Activated B cell treated with CpG ODN at 0.5 μM for 24 hours (primary cell): Measurements from ENCODE around the gene PROX2. TPM values are rescaled to one million over a fixed set of nuclear protein-coding genes. Genes with fewer than 3 reads are reported as not detected.

ENCODE experiments used
- ATAC-seq: fragments of 200-7000 bp; cut with Tn5 transposase; one replicate; pipeline ENCODE4 v1.10.0; 2021; ENCODE audit warnings: low read depth, mild to moderate bottlenecking, moderate library complexity
- CTCF ChIA-PET: fragments of 350-600 bp; sonication (Branson Sonifier 250); formaldehyde crosslinking; loops from one replicate; lab custom pipeline; 2021; ENCODE audit warnings: antibody characterized with exemption; lab: Charles Lee
- POLR2A ChIA-PET: fragments of 350-600 bp; sonication (Branson Sonifier 250); formaldehyde crosslinking; loops from one replicate; lab custom pipeline; 2021; ENCODE audit warnings: antibody characterized with exemption; lab: Charles Lee
- DNase-seq: peaks from one replicate; pipeline ENCODE4 v3.0.0; 2022
- H3K27ac Mint-ChIP-seq: one replicate; pipeline ENCODE4 v1.8.0; 2020; ENCODE audit warnings: mixed read lengths
- H3K27me3 Mint-ChIP-seq: one replicate; pipeline ENCODE4 v1.8.0; 2021; ENCODE audit warnings: mixed read lengths
- H3K36me3 Mint-ChIP-seq: one replicate; pipeline ENCODE4 v1.8.0; 2021; ENCODE audit warnings: low read depth, mixed read lengths
- H3K4me1 Mint-ChIP-seq: one replicate; pipeline ENCODE4 v1.8.0; 2021; ENCODE audit warnings: mixed read lengths
- H3K4me3 Mint-ChIP-seq: one replicate; pipeline ENCODE4 v1.8.0; 2020; ENCODE audit warnings: mild to moderate bottlenecking, mixed read lengths
- H3K9me3 Mint-ChIP-seq: one replicate; pipeline ENCODE4 v1.8.0; 2020; ENCODE audit warnings: mixed read lengths
- CTCF ChIP-seq: fragments of 200-600 bp; IDR thresholded peaks from one replicate; pipeline ENCODE4 v1.8.0; 2022; ENCODE audit warnings: antibody characterized with exemption, mild to moderate bottlenecking
- intact Hi-C: fragments of 100-400 bp; cut with micrococcal nuclease; formaldehyde crosslinking; loops from one replicate; pipeline ENCODE4 v1.15.1; 2024
- total RNA-seq: library from RNA; stranded (reverse); gene quantifications from 2 replicates; pipeline ENCODE4 v1.2.3, GENCODE V29; 2022

PROX2 gene
- total RNA-seq, 1 donor from 2014 or later: not detected

DNA sequence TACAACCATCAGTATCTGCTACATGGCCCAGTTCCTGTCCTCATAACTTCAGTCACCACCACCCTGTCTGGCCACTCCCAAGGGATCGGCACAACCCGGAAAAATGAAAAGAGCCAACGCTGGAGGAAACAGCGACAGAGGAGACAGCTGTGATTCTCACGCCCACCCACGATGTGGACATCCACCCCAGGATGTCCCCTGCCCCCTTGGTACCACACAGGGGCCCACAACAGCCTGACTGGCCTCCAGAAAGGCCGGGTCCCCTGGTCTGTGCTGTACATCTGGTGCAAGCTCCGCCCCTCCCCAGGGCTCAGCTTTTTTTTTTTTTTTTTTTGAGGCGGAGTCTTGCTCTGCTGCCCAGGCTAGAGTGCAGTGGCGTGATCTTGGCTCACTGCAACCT, 34.6 kb upstream of the PROX2 start:
- Mint-ChIP-seq H3K4me3 (no peak overlapping the region), H3K9me3 (no peaks in the 10 kb centered on the region), H3K27me3 (no peaks in the 10 kb centered on the region), H3K27ac (no peak overlapping the region), H3K36me3 (peaks cover 2% of the 10 kb centered on the region), H3K4me1 (peaks cover 12% of the 10 kb centered on the region)
- ChIA-PET POLR2A (interaction anchor here (1.5 kb wide), 1 partner anchor 51 kb away, joined by 3 read pairs; no protein-coding TSS in a partner anchor), CTCF (interaction anchor here (1.6 to 6.9 kb wide), 2 partner anchors 51 to 178 kb away, joined by 3 to 288 read pairs; no protein-coding TSS in a partner anchor)
- ATAC-seq (no peak), DNase-seq (no peak)
- no peak for TF ChIP-seq CTCF
- intact Hi-C loops: no loop called here

DNA sequence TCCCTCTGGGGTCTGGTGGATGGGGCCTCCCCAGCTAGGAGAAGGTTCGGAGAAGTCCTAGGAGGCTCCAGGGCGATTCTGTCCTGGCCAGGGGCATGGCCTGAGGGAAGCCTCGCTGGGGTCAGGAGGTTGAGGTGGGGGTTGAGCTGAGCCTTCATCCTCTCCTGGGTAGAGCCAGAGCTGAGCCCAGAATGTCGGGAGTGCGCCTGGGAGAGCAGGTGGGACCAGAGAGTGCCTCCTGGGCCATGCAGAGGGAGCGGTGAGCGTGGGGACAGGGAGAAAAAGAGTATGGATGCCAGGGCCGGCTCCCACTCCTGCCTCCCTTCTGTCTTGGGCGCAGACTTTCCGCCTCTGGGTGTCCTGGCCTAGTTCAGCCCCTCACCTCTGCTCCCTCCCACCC, 34.0 kb upstream of the PROX2 start:
- ChIA-PET POLR2A (no interaction called here), CTCF (interaction anchor here (6.9 kb wide), 1 partner anchor 50 kb away, joined by 288 read pairs; no protein-coding TSS in a partner anchor)
- no peaks in the 10 kb centered on the region for H3K27me3 Mint-ChIP-seq
- peaks cover 19% of the 10 kb centered on the region for H3K4me1 Mint-ChIP-seq
- DNase-seq (no peak), ATAC-seq (no peak)
- no peak for TF ChIP-seq CTCF
- peaks cover 4% of the 10 kb centered on the region for H3K36me3 Mint-ChIP-seq
- no peak overlapping the region for H3K4me3 Mint-ChIP-seq
- intact Hi-C loops: loop anchor here (5.0 kb wide), 1 partner anchor 32 kb away; no protein-coding TSS in a partner anchor
- no peak overlapping the region for H3K27ac Mint-ChIP-seq
- no peaks in the 10 kb centered on the region for H3K9me3 Mint-ChIP-seq

GRCh38 chr14:74909501-74909900, 33.6 kb upstream of the PROX2 start:
- Mint-ChIP-seq H3K36me3 (peaks cover 8% of the 10 kb centered on the region), H3K4me1 (peaks cover 23% of the 10 kb centered on the region), H3K9me3 (no peaks in the 10 kb centered on the region), H3K27ac (no peak overlapping the region), H3K4me3 (no peak overlapping the region), H3K27me3 (no peaks in the 10 kb centered on the region)
- TF ChIP-seq CTCF: no peak
- CTCF ChIA-PET: interaction anchor here (6.9 kb wide), 1 partner anchor 50 kb away, joined by 288 read pairs; no protein-coding TSS in a partner anchor
- no peak for DNase-seq
- POLR2A ChIA-PET: no interaction called here
- no peak for ATAC-seq
- intact Hi-C loops: loop anchor here (5.0 kb wide), 1 partner anchor 33 kb away; no protein-coding TSS in a partner anchor

DNA sequence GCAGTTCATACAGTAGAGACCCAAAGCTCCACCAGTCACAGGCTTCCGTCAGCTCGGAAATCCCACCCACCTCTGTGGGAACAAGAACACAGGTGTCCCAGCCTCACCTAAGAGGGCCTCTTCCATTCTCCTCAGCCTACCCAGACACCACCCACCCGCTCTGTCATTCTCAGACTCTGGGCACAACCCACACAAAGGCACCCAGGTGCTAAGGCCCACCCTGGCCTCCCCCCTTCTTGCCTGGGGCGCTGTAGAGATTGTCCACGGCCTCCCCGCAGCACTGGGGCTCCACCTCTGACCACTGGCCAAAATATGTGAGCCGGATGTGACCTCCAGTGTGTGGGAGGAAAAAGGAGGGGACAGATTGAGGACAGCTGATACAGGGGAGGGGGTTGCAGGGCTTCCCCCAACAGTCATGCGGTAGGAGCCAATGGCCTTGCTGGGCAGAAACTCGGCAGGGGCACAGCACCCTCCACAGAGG, 33.0 kb upstream of the PROX2 start:
- DNase-seq: no peak
- intact Hi-C loops: loop anchor here (5.0 kb wide), 1 partner anchor 33 kb away; no protein-coding TSS in a partner anchor
- ChIA-PET CTCF (interaction anchor here (1.2 to 6.9 kb wide), 5 partner anchors 15 to 180 kb away, joined by 3 to 288 read pairs (median 12); partner anchors contain the start of genes DLST and PROX2), POLR2A (no interaction called here)
- Mint-ChIP-seq H3K4me3 (no peak overlapping the region), H3K9me3 (no peaks in the 10 kb centered on the region), H3K27me3 (no peaks in the 10 kb centered on the region), H3K27ac (no peak overlapping the region), H3K4me1 (peaks cover 28% of the 10 kb centered on the region), H3K36me3 (peaks cover 12% of the 10 kb centered on the region)
- no peak for ATAC-seq
- no peak for TF ChIP-seq CTCF

GRCh38 chr14:74907744-74908143, 31.8 kb upstream of the PROX2 start:
- ATAC-seq: no peak
- H3K27ac Mint-ChIP-seq: no peak overlapping the region
- no peak overlapping the region for H3K4me3 Mint-ChIP-seq
- no peaks in the 10 kb centered on the region for H3K27me3 Mint-ChIP-seq
- DNase-seq: no peak
- H3K4me1 Mint-ChIP-seq: peaks cover 39% of the 10 kb centered on the region
- no peaks in the 10 kb centered on the region for H3K9me3 Mint-ChIP-seq
- ChIA-PET POLR2A (interaction anchor here (1.5 kb wide), 1 partner anchor 33 kb away, joined by 4 read pairs; no protein-coding TSS in a partner anchor), CTCF (interaction anchor here (1.2 to 6.9 kb wide), 7 partner anchors 28 to 299 kb away, joined by 3 to 288 read pairs (median 6); partner anchors contain the start of genes DLST and PROX2)
- intact Hi-C loops: loop anchor here (5.0 kb wide), 1 partner anchor 35 kb away; no protein-coding TSS in a partner anchor
- H3K36me3 Mint-ChIP-seq: peaks cover 21% of the 10 kb centered on the region
- no peak for TF ChIP-seq CTCF
